Karpas-422 (cell line): ENCODE results near the gene TBC1D1. TPM values are rescaled to one million over a fixed set of nuclear protein-coding genes. Genes with fewer than 3 reads are reported as not detected.

Experiments used
- DNase-seq: peaks from one replicate; pipeline ENCODE4 v3.0.0-alpha.2; 2015
- H2AFZ ChIP-seq: fragments of 200-600 bp; sonication (generic); 2 replicates; pipeline ENCODE4 v1.6.1; 2014; ENCODE audit warnings: antibody characterized with exemption, low read length, mixed read lengths
- H3K27ac ChIP-seq: fragments of 200-600 bp; sonication (generic); 2 replicates; pipeline ENCODE4 v1.5.1; 2014; ENCODE audit warnings: mild to moderate bottlenecking, low read length, moderate library complexity
- H3K27me3 ChIP-seq: fragments of 200-600 bp; sonication (generic); 2 replicates; pipeline ENCODE4 v1.6.1; 2014; ENCODE audit warnings: low read length, mixed read lengths
- H3K36me3 ChIP-seq: fragments of 200-600 bp; sonication (generic); 2 replicates; pipeline ENCODE4 v1.6.1; 2014; ENCODE audit warnings: low read length, mixed read lengths; ENCODE audit not compliant: insufficient read depth
- H3K4me1 ChIP-seq: fragments of 200-600 bp; sonication (generic); 2 replicates; pipeline ENCODE4 v1.6.1; 2014; ENCODE audit warnings: mild to moderate bottlenecking, low read length, mixed read lengths
- H3K4me2 ChIP-seq: fragments of 200-600 bp; sonication (generic); 2 replicates; pipeline ENCODE4 v1.6.1; 2014; ENCODE audit warnings: low read length, low read depth, mild to moderate bottlenecking; ENCODE audit not compliant: poor library complexity, severe bottlenecking
- H3K4me3 ChIP-seq: fragments of 200-600 bp; sonication (generic); 2 replicates; pipeline ENCODE4 v1.5.1; 2014; ENCODE audit warnings: mild to moderate bottlenecking, antibody characterized with exemption, low read length, mixed read lengths
- H3K79me2 ChIP-seq: fragments of 200-600 bp; sonication (generic); 2 replicates; pipeline ENCODE4 v1.6.1; 2014; ENCODE audit warnings: mild to moderate bottlenecking, low read length, mixed read lengths
- H3K9ac ChIP-seq: fragments of 200-600 bp; sonication (generic); 2 replicates; pipeline ENCODE4 v1.6.0; 2014; ENCODE audit warnings: low read length
- H3K9me2 ChIP-seq: fragments of 200-600 bp; sonication (generic), shearing (Covaris generic); replicated peaks from 2 replicates; pipeline ENCODE4 v1.6.0; 2014; ENCODE audit warnings: mild to moderate bottlenecking, low read length, moderate library complexity; ENCODE audit not compliant: insufficient read depth
- H3K9me3 ChIP-seq: fragments of 300-700, 200-600 bp; sonication (generic); 2 replicates; pipeline ENCODE4 v1.6.1; 2014; ENCODE audit warnings: low read length, mixed read lengths
- H4K20me1 ChIP-seq: fragments of 200-600 bp; sonication (generic); 2 replicates; pipeline ENCODE4 v1.6.1; 2014; ENCODE audit warnings: mild to moderate bottlenecking, antibody characterized with exemption, low read length, low read depth; ENCODE audit not compliant: insufficient read depth
- total RNA-seq: library from RNA; depleted of rRNA; stranded (reverse); fragments of >200 nt; shearing (Covaris generic); gene quantifications from 2 replicates; pipeline ENCODE4 v1.2.3, GENCODE V29; 2014; ENCODE audit warnings: low replicate concordance

TBC1D1 gene
- total RNA-seq, 1 experiment from 2014 or later, result 30.5 TPM

DNA sequence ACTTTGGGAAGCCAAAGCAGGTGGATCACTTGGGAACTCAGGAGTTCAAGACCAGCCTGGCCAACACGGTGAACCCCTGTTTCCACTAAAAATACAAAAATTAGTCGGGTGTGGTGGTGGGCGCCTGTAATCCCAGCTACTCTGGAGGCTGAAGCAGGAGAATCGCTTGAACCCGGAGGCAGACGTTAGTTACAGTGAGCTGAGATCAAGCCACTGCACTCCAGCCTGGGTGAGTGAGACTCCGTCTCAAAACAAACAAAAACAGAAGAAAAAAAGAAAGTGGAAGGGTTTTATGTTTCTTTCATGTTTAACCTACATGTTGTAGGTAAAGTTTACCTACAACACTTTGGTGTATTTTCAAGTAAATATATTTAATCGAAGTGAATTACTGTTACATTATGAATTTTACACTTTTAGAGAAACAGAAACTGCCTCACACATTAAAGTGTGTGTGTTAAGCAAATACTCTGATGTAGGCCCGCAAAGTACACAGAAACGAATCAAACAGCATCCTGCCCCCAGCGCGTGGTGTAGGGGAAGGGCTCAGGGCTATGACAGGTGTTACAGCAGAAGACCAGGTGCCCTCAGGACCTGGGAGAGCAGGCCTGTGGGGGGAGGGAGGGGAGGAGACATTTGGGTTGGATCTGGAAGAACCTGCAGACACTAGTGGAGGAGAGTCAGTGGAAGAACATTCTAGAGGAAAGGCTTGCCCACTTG is 108.3 kb downstream of the TBC1D1 start:
- Histone ChIP-seq H3K4me3 (no peak overlapping the region), H3K4me1 (peaks cover 21% of the 10 kb centered on the region), H3K79me2 (peaks cover 66% of the 10 kb centered on the region), H2AFZ (no peak overlapping the region), H3K9me3 (no peaks in the 10 kb centered on the region), H3K9me2 (no peaks in the 10 kb centered on the region), H3K36me3 (no peaks in the 10 kb centered on the region), H3K27me3 (no peaks in the 10 kb centered on the region), H3K4me2 (no peak overlapping the region), H4K20me1 (no peaks in the 10 kb centered on the region), H3K27ac (no peak overlapping the region), H3K9ac (no peak overlapping the region)
- DNase-seq, result no peak

DNA sequence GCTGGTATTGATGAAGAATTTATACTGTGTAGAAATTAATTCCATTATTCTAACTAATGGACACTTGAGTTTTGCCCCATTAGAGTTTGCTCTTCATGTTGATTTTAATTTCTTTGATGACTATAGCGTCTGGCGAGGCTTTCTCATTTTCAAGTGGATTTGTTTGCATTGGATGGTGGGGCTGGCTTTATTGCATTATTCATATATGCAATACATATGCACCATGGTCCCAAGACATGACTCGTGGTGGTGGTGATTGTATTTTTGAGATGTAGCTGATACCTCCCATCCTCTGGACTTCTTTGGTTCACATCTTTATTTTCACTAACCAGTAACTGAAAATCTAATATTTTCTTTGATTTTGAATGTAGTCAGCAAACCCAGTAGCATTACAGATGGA is 109.1 kb downstream of the TBC1D1 start:
- Histone ChIP-seq H3K9me3 (no peaks in the 10 kb centered on the region), H3K79me2 (peaks cover 74% of the 10 kb centered on the region), H3K4me3 (no peak overlapping the region), H3K4me2 (no peak overlapping the region), H4K20me1 (no peaks in the 10 kb centered on the region), H3K9ac (no peak overlapping the region), H3K9me2 (no peaks in the 10 kb centered on the region), H3K27ac (no peak overlapping the region), H3K27me3 (no peaks in the 10 kb centered on the region), H3K36me3 (no peaks in the 10 kb centered on the region), H3K4me1 (peaks cover 26% of the 10 kb centered on the region), H2AFZ (no peak overlapping the region)
- no peak for DNase-seq

DNA sequence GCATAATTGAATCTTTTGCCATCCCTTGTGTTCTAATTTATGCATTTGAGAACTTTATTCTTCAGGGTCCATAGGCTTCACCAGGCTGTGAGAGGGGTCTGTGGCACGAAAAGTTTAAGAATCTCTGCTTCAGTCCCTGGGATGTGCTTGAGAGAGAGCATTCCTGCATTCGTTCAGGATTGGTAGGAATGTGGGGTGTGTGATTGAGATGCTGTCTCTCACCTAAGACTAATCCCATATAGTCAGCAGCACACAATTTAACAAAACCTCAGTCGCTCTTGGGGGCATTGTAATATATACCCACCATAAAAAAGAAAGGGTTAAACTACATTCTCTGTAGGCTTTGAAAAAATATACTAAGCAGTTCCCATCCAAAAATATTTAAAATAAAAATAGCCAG is 111.0 kb downstream of the TBC1D1 start:
- Histone ChIP-seq H3K9me2 (no peaks in the 10 kb centered on the region), H4K20me1 (no peaks in the 10 kb centered on the region), H3K4me1 (peaks cover 14% of the 10 kb centered on the region), H3K79me2 (peaks cover 74% of the 10 kb centered on the region), H3K27ac (no peak overlapping the region), H2AFZ (no peak overlapping the region), H3K4me3 (no peak overlapping the region), H3K4me2 (no peak overlapping the region), H3K36me3 (no peaks in the 10 kb centered on the region), H3K9ac (no peak overlapping the region), H3K9me3 (no peaks in the 10 kb centered on the region), H3K27me3 (no peaks in the 10 kb centered on the region)
- no peak for DNase-seq

DNA sequence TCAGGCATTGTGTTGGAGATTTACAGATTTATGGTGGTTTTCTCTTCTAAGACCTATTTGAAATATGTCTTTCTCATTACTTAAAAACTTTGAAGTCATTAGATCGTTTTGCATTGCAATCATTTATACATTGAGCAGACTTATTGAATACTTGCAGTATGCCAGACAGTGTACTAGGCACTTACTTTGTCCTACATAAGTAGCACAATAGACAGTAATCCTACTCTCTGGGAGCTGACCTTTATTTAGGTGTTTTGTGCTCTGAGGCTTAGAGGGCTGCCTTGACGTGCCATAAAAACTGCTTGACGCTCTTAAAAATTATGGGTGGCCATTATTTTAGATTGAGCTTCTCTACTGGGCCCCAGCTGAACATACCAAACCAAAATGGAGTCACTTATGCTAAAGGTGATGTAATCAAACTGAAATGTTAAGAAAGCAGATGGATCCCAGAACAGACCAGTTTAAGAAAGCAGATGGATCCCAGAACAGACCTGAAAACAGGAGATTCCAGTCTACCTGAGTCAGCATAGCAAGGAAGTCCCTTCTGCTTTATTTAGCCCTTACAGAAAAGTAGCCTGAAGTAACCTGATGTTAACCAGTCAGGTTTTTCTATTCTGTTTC is 111.7 kb downstream of the TBC1D1 start:
- Histone ChIP-seq H3K4me3 (no peak overlapping the region), H4K20me1 (no peaks in the 10 kb centered on the region), H3K4me1 (peaks cover 11% of the 10 kb centered on the region), H3K9me3 (no peaks in the 10 kb centered on the region), H3K9me2 (no peaks in the 10 kb centered on the region), H3K36me3 (no peaks in the 10 kb centered on the region), H3K27me3 (no peaks in the 10 kb centered on the region), H3K79me2 (peaks cover 72% of the 10 kb centered on the region), H3K4me2 (no peak overlapping the region), H2AFZ (no peak overlapping the region), H3K9ac (no peak overlapping the region), H3K27ac (no peak overlapping the region)
- DNase-seq, result no peak

DNA sequence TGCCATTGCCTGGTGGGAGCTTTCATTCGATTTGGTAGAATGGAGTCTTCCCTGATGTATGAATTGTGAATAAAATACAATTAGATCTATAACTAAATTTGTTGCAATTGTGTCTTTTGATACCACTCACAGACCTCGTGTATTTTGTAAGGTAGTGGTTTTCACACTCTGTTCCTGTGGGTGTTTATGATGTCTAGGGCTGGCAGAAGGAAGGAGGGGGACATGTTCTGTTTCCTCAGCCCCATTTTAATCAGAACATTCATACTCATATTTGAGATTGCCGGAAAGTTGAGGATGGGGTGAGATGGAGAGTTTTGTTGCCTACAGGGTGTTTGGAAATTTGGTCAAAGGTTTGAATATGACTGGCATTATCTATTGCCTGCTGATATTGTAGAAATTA is 112.2 kb downstream of the TBC1D1 start:
- no peaks in the 10 kb centered on the region for H4K20me1 ChIP-seq
- no peaks in the 10 kb centered on the region for H3K36me3 ChIP-seq
- peaks cover 72% of the 10 kb centered on the region for H3K79me2 ChIP-seq
- no peak overlapping the region for H3K4me2 ChIP-seq
- H3K27ac ChIP-seq, result no peak overlapping the region
- DNase-seq, result no peak
- no peak overlapping the region for H3K9ac ChIP-seq
- H3K9me3 ChIP-seq, result no peaks in the 10 kb centered on the region
- no peak overlapping the region for H3K4me3 ChIP-seq
- H3K27me3 ChIP-seq, result no peaks in the 10 kb centered on the region
- no peak overlapping the region for H2AFZ ChIP-seq
- peaks cover 11% of the 10 kb centered on the region for H3K4me1 ChIP-seq
- no peaks in the 10 kb centered on the region for H3K9me2 ChIP-seq

DNA sequence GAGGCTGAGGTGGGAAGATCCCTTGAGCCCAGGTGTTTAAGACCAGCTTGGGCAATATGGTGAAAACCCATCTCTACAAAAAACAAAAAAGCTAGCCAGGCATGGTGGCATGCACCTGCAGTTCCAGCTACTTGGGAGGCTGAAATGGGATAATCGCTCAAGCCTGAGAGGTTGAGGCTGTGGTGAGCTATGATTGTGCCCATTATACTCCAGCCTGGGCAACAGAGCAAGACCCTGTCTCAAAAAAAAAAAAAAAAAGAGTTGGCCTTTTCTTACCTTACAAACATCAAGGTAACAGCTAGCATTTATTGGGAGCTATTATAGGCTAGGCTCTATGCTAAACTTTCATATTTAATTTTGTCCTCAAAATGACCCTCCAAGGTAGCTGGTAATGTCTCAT is 112.7 kb downstream of the TBC1D1 start:
- H3K9me2 ChIP-seq, result no peaks in the 10 kb centered on the region
- no peak overlapping the region for H3K9ac ChIP-seq
- no peaks in the 10 kb centered on the region for H4K20me1 ChIP-seq
- no peaks in the 10 kb centered on the region for H3K36me3 ChIP-seq
- no peaks in the 10 kb centered on the region for H3K9me3 ChIP-seq
- H3K79me2 ChIP-seq, result peaks cover 72% of the 10 kb centered on the region
- peaks cover 11% of the 10 kb centered on the region for H3K4me1 ChIP-seq
- H3K27ac ChIP-seq, result no peak overlapping the region
- DNase-seq, result no peak
- H2AFZ ChIP-seq, result no peak overlapping the region
- no peaks in the 10 kb centered on the region for H3K27me3 ChIP-seq
- H3K4me3 ChIP-seq, result no peak overlapping the region
- no peak overlapping the region for H3K4me2 ChIP-seq

DNA sequence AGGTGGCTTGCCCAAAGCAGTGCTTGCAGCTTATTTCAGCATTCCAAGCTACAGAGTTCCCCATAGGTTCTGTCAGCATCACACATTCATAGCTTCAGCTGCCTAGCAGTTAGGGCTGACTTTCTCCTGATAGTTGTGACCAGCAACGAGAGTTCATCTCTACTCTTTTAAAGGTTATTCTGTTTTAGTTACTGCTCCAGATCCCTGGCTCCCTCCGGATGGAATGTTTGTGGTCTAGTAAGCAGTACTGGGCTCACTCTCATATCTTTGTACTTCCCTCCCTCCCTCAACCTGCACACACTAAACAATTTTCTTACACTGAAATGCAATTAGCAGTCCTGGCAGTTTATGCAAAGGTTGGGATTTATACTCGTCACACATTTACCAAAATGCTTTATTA is 113.2 kb downstream of the TBC1D1 start:
- H3K9me2 ChIP-seq, result no peaks in the 10 kb centered on the region
- H3K4me3 ChIP-seq, result no peak overlapping the region
- H3K9ac ChIP-seq, result no peak overlapping the region
- H4K20me1 ChIP-seq, result no peaks in the 10 kb centered on the region
- peaks cover 75% of the 10 kb centered on the region for H3K79me2 ChIP-seq
- no peak overlapping the region for H2AFZ ChIP-seq
- H3K36me3 ChIP-seq, result no peaks in the 10 kb centered on the region
- no peak overlapping the region for H3K4me2 ChIP-seq
- H3K27me3 ChIP-seq, result no peaks in the 10 kb centered on the region
- H3K4me1 ChIP-seq, result peaks cover 11% of the 10 kb centered on the region
- H3K27ac ChIP-seq, result no peak overlapping the region
- H3K9me3 ChIP-seq, result no peaks in the 10 kb centered on the region
- DNase-seq, result no peak

DNA sequence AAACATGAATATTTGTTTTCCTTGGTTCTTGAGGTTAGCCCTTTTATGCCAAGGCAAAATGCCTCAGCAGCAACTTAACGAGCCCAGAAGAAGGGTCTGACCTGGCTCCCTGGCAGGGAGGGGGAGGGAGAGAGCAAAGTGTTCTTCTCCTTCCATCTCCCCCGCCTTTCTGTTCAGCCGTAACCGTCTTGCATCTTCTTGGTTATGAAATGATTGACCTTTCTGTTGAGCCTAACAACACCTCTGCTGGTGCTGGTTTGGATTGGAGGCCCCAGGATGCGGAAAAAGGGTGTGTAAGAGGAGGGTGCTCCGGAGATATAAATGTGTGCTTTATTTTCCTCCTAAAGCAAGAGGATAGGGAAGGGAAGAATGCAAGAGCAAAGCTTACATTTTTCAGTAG is 114.0 kb downstream of the TBC1D1 start:
- Histone ChIP-seq H3K9me2 (no peaks in the 10 kb centered on the region), H3K4me1 (peaks cover 11% of the 10 kb centered on the region), H3K36me3 (no peaks in the 10 kb centered on the region), H4K20me1 (no peaks in the 10 kb centered on the region), H3K9ac (no peak overlapping the region), H2AFZ (no peak overlapping the region), H3K9me3 (no peaks in the 10 kb centered on the region), H3K27me3 (no peaks in the 10 kb centered on the region), H3K4me3 (no peak overlapping the region), H3K79me2 (peaks cover 75% of the 10 kb centered on the region), H3K27ac (no peak overlapping the region), H3K4me2 (no peak overlapping the region)
- no peak for DNase-seq
